Right lobe of liver (tissue), 4 donors: Measurements from ENCODE around the gene B4GALNT1.
"Not testable (repeated sequence)": the region's sequence is repeated elsewhere in the genome, so short reads cannot be mapped to it uniquely, and the experiment has no call there.

ENCODE experiments used
- CTCF ChIP-seq, 4 donors: fragments of 200-600 bp in 3 of 4; fragments of 450-650 bp in 1 of 4; IDR thresholded peaks; one replicate each; pipeline versions ENCODE4 v1.5.1 to v1.8.0; 2016 to 2022; ENCODE audit warnings: antibody characterized with exemption in 4 of 4, mild to moderate bottlenecking in 2 of 4
- POLR2A ChIP-seq: fragments of 450-650 bp; IDR thresholded peaks from one replicate; pipeline ENCODE4 v1.6.1; 2017; ENCODE audit warnings: antibody characterized with exemption, mild to moderate bottlenecking
- donor health status: DM: no; HTN: no; CAD: no.
- donor health status: DM: no; HTN: no; CAD: no.
- donor health status: DM: no; HTN: yes; CAD: no.

GRCh38 chr12:57669691-57670090 is 36.7 kb upstream of the B4GALNT1 start:
- TF ChIP-seq CTCF (IDR thresholded peaks at IDR 0.05); POLR2A: not testable (repeated sequence)
